Activated CD8-positive, alpha-beta memory T cell treated with anti-CD3 and anti-CD28 coated beads for 36 hours (primary cell): ENCODE data around the gene SLC37A1. TPM values are rescaled to one million over a fixed set of nuclear protein-coding genes. Genes with fewer than 3 reads are reported as not detected.

Experiments used
- CTCF ChIA-PET: fragments of 350-600 bp; sonication (Branson Sonifier 250); formaldehyde crosslinking; loops from one replicate; lab custom pipeline; 2021; ENCODE audit warnings: antibody characterized with exemption; lab: Charles Lee
- POLR2A ChIA-PET: fragments of 350-600 bp; sonication (Branson Sonifier 250); formaldehyde crosslinking; loops from one replicate; lab custom pipeline; 2021; ENCODE audit warnings: antibody characterized with exemption; lab: Charles Lee
- total RNA-seq, 2 experiments: library from RNA; stranded (reverse); gene quantifications; one replicate each; pipeline ENCODE4 v1.2.3, GENCODE V29; 2021

SLC37A1 gene
- total RNA-seq, 2 experiments from 2014 or later, result 13.6 to 14.8 TPM

- CTCF ChIA-PET, result interaction anchor here (0.8 kb wide), 1 partner anchor 238 kb away, joined by 3 read pairs; no protein-coding TSS in a partner anchor
Observed at GRCh38 chr21:42578761-42579415, 65.2 kb downstream of the SLC37A1 start.

GRCh38 chr21:42579456-42580075 lies 65.9 kb downstream of the SLC37A1 start:
- ChIA-PET CTCF (interaction anchor here (0.8 to 1.8 kb wide), 2 partner anchors 13 to 237 kb away, joined by 3 to 4 read pairs; no protein-coding TSS in a partner anchor), POLR2A (no interaction called here)

More at GRCh38 chr21:42578761-42579415, 65.2 kb downstream of the SLC37A1 start:
- POLR2A ChIA-PET, result interaction anchor here (1.0 kb wide), 1 partner anchor 36 kb away, joined by 3 read pairs; no protein-coding TSS in a partner anchor

GRCh38 chr21:42580076-42580792 lies 66.6 kb downstream of the SLC37A1 start:
- CTCF ChIA-PET, result interaction anchor here (1.8 kb wide), 1 partner anchor 13 kb away, joined by 4 read pairs; no protein-coding TSS in a partner anchor
- POLR2A ChIA-PET, result no interaction called here

- POLR2A ChIA-PET, result no interaction called here
Observed at GRCh38 chr21:42580793-42581321, 67.2 kb downstream of the SLC37A1 start.

GRCh38 chr21:42581336-42581992 lies 67.8 kb downstream of the SLC37A1 start:
- CTCF ChIA-PET, result interaction anchor here (1.8 kb wide), 1 partner anchor 11 kb away, joined by 4 read pairs; no protein-coding TSS in a partner anchor
- POLR2A ChIA-PET, result no interaction called here

More at GRCh38 chr21:42580793-42581321, 67.2 kb downstream of the SLC37A1 start:
- CTCF ChIA-PET, result interaction anchor here (1.8 kb wide), 1 partner anchor 12 kb away, joined by 4 read pairs; no protein-coding TSS in a partner anchor

- ChIA-PET POLR2A (no interaction called here), CTCF (no interaction called here)
Observed at GRCh38 chr21:42581993-42582786, 68.5 kb downstream of the SLC37A1 start.

- POLR2A ChIA-PET, result no interaction called here
- CTCF ChIA-PET, result no interaction called here
Observed at GRCh38 chr21:42582787-42583476, 69.3 kb downstream of the SLC37A1 start.

- ChIA-PET CTCF (interaction anchor here (0.6 to 1.3 kb wide), 2 partner anchors 40 to 1362 kb away, joined by 3 read pairs; no protein-coding TSS in a partner anchor), POLR2A (no interaction called here)
Observed at GRCh38 chr21:42583477-42584295, 70.0 kb downstream of the SLC37A1 start.

- ChIA-PET CTCF (interaction anchor here (1.3 kb wide), 1 partner anchor 39 kb away, joined by 3 read pairs; no protein-coding TSS in a partner anchor), POLR2A (no interaction called here)
Observed at GRCh38 chr21:42584296-42584641, 70.6 kb downstream of the SLC37A1 start.

GRCh38 chr21:42585881-42586280 lies 72.2 kb downstream of the SLC37A1 start:
- ChIA-PET POLR2A (no interaction called here), CTCF (no interaction called here)

GRCh38 chr21:42586406-42586805 lies 72.8 kb downstream of the SLC37A1 start:
- POLR2A ChIA-PET, result no interaction called here
- CTCF ChIA-PET, result no interaction called here

GRCh38 chr21:42587036-42587435 lies 73.4 kb downstream of the SLC37A1 start:
- ChIA-PET CTCF (interaction anchor here (0.7 kb wide), 1 partner anchor 231 kb away, joined by 3 read pairs; no protein-coding TSS in a partner anchor), POLR2A (no interaction called here)

- CTCF ChIA-PET, result no interaction called here
- POLR2A ChIA-PET, result no interaction called here
Observed at GRCh38 chr21:42590431-42591131, 76.9 kb downstream of the SLC37A1 start.

- ChIA-PET POLR2A (no interaction called here), CTCF (no interaction called here)
Observed at GRCh38 chr21:42591170-42591869, 77.7 kb downstream of the SLC37A1 start.

- ChIA-PET POLR2A (no interaction called here), CTCF (interaction anchor here (0.7 to 2.1 kb wide), 9 partner anchors 12 to 241 kb away, joined by 3 to 15 read pairs (median 6); no protein-coding TSS in a partner anchor)
Observed at GRCh38 chr21:42592156-42592820, 78.6 kb downstream of the SLC37A1 start.
